ENCODE measurements around the gene RASIP1.

The RASIP1 gene

DNA sequence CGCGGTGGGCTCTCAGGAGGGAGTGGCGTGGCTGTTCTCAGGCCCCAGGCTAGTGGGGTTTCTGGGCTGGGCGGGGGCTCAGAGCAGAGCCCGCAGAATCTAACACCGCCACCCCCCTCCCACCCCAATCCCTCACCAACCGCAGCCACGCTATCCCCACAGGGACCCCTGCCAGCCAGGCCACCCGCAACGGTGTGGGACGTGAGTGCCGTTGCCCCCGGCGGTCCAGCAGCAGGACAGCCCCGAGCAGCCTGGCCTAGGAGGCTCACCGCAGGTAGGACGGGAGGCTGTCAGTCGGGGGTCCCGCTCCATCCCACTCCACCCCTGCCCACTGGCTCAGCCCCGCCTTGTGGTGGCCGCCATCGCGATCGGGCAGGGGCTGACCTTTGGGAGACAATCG lies 67.4 kb downstream of the RASIP1 start, which contains the start of gene NTN5:
Gene NTN5 (minus strand): TSS at position 24 of the 400 bp plus-strand sequence. CDS start 2,031 bp downstream, outside the sequence.
- Histone ChIP-seq H3K4me2 (ENCODE audit: low read length, poor library complexity, severe bottlenecking) (no peak within 1 kb of the TSS), H3K4ac (ENCODE audit: low read depth in 1 of 2, low read length in 2 of 2) (no peak within 1 kb of the TSS), H2BK15ac (ENCODE audit: low read depth, poor library complexity, severe bottlenecking) (peak within 1 kb of the TSS; percentile 15), H3K27me3 (ENCODE audit: control insufficient read depth in 1 of 2, insufficient read depth in 1 of 2, low read length in 2 of 2) (peaks cover 11 to 17% of the 10 kb centered on the region in 2 experiments), H3K9me3 (ENCODE audit: control insufficient read depth, low read length) (no peaks in the 10 kb centered on the region), H2BK12ac (ENCODE audit: low read length in 2 of 2) (no peak within 1 kb of the TSS), H2BK5ac (ENCODE audit: low read depth, low read length, poor library complexity, severe bottlenecking) (no peak within 1 kb of the TSS), H3K27ac (ENCODE audit: low read length, poor library complexity, severe bottlenecking) (no peak within 1 kb of the TSS), H2AFZ (ENCODE audit: low read depth, low read length) (no peak within 1 kb of the TSS), H3K4me1 (ENCODE audit: control insufficient read depth, insufficient read depth, low read depth, low read length) (peaks cover 6% of the 10 kb centered on the region), H4K91ac (ENCODE audit: low read length) (no peak within 1 kb of the TSS), H3K9ac (ENCODE audit: low read length) (no peak within 1 kb of the TSS), H3K23ac (ENCODE audit: low read length in 2 of 2) (no peak within 1 kb of the TSS), H3K79me1 (replicated peaks; ENCODE audit: low read length, poor library complexity, severe bottlenecking) (no peaks in the 10 kb centered on the region), H3K14ac (ENCODE audit: low read length in 2 of 2) (no peak within 1 kb of the TSS), H3K36me3 (ENCODE audit: control insufficient read depth in 1 of 2, insufficient read depth in 2 of 2, low read depth in 1 of 2, low read length in 2 of 2) (no peaks in the 10 kb centered on the region), H2BK120ac (ENCODE audit: low read depth, low read length) (no peak within 1 kb of the TSS), H3K4me3 (ENCODE audit: insufficient read depth in 1 of 2, low read depth in 1 of 2, low read length in 2 of 2) (no peak within 1 kb of the TSS), H2AK5ac (ENCODE audit: low read length, severe bottlenecking) (no peak within 1 kb of the TSS), H4K8ac (ENCODE audit: low read length) (no peak within 1 kb of the TSS), H3K18ac (ENCODE audit: low read depth in 1 of 2, low read length in 2 of 2) (no peak within 1 kb of the TSS)
- WGBS: 82% methylated on average over 25 of the region's 25 CpGs
- DNase-seq: no peak

DNA sequence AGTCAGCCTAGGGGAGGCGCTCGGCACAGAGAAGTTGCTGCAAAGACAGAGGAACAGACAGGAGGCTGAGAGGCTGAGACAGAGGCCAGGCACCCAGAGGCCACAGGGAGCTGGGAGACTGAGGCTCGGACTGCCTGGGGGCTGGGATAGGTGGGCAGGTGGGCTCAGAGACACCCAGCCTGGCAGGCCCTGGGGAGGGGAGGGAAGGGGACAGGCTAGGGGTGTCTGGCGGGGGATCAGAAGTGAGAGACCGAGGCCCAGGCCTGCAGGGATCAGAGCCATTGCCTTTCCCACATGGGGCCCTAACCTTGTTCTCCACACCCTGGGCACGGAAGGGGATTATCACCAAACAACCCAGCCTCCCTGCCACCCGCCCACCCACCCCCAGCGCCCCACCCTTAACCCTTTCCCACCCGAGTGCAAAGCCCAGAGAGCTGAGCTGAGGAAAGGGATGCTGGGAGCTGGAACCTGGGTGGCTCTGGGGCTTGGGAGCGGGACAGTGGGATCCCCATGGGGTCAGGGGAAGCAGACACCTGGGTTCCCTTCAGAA lies 68.9 kb downstream of the RASIP1 start:
- no peak overlapping the region for H2BK120ac ChIP-seq (ENCODE audit: low read depth, low read length)
- H2BK5ac ChIP-seq (ENCODE audit: low read depth, low read length, poor library complexity, severe bottlenecking): no peak overlapping the region
- H3K9me3 ChIP-seq (ENCODE audit: control insufficient read depth, low read length): no peaks in the 10 kb centered on the region
- no peak for DNase-seq
- H2AFZ ChIP-seq (ENCODE audit: low read depth, low read length): no peak overlapping the region
- no peaks in the 10 kb centered on the region for H3K36me3 ChIP-seq (ENCODE audit: control insufficient read depth in 1 of 2, insufficient read depth in 2 of 2, low read depth in 1 of 2, low read length in 2 of 2)
- no peak overlapping the region for H3K14ac ChIP-seq (ENCODE audit: low read length in 2 of 2)
- no peak overlapping the region for H2AK5ac ChIP-seq (ENCODE audit: low read length, severe bottlenecking)
- H2BK15ac ChIP-seq (ENCODE audit: low read depth, poor library complexity, severe bottlenecking): no peak overlapping the region
- peaks cover 6% of the 10 kb centered on the region for H3K4me1 ChIP-seq (ENCODE audit: control insufficient read depth, insufficient read depth, low read depth, low read length)
- H4K8ac ChIP-seq (ENCODE audit: low read length): no peak overlapping the region
- H3K79me1 ChIP-seq (replicated peaks; ENCODE audit: low read length, poor library complexity, severe bottlenecking): no peaks in the 10 kb centered on the region
- H3K27me3 ChIP-seq (ENCODE audit: control insufficient read depth in 1 of 2, insufficient read depth in 1 of 2, low read length in 2 of 2): peaks cover 2 to 14% of the 10 kb centered on the region in 2 experiments
- WGBS: 91% methylated on average over 7 of the region's 10 CpGs
- H3K18ac ChIP-seq (ENCODE audit: low read depth in 1 of 2, low read length in 2 of 2): no peak overlapping the region
- no peak overlapping the region for H3K23ac ChIP-seq (ENCODE audit: low read length in 2 of 2)
- H3K4me3 ChIP-seq (ENCODE audit: insufficient read depth in 1 of 2, low read depth in 1 of 2, low read length in 2 of 2): no peak overlapping the region
- H3K4ac ChIP-seq (ENCODE audit: low read depth in 1 of 2, low read length in 2 of 2): no peak overlapping the region
- H2BK12ac ChIP-seq (ENCODE audit: low read length in 2 of 2): no peak overlapping the region
- H3K9ac ChIP-seq (ENCODE audit: low read length): no peak overlapping the region
- no peak overlapping the region for H3K4me2 ChIP-seq (ENCODE audit: low read length, poor library complexity, severe bottlenecking)
- H3K27ac ChIP-seq (ENCODE audit: low read length, poor library complexity, severe bottlenecking): no peak overlapping the region
- no peak overlapping the region for H4K91ac ChIP-seq (ENCODE audit: low read length)

DNA sequence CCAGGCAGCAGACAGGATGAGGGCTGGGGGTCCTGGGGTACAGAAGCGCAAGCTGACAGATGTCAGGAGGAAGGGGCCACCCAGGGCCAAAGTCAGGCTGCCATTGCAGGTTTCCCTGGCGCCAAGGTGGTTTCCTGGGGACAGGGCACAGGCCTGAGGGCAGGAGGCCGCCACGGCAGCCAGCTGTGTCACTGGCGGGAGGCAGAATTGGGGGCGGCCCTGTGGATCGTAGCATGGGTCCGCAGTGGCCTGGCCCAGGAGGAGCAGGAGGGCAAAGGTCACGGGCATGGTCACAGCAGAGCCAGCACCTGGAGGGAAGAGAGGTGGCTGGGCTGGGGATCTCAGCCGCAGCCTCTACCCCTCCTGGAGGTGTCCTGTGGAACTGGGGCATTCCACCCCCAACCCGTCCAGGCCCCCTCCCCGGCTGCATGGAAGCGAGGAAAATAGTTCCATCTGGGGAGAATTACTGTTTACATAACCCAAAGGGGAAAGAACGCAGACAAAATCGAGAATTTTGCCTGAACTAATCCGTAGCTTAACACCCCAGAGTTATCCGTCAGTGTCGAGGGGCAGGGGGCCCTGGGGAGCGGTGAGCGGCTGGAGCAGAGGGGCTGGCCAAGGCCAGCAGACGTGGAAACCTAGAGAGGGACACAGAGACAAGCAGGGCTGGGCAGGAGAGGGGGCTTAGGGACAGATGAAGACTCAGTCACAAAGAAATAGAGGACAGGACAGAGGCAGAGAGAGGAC lies 69.5 kb downstream of the RASIP1 start:
- no peak overlapping the region for H3K14ac ChIP-seq (ENCODE audit: low read length in 2 of 2)
- no peak overlapping the region for H3K23ac ChIP-seq (ENCODE audit: low read length in 2 of 2)
- H2BK15ac ChIP-seq (ENCODE audit: low read depth, poor library complexity, severe bottlenecking): no peak overlapping the region
- no peak overlapping the region for H4K91ac ChIP-seq (ENCODE audit: low read length)
- no peak overlapping the region for H3K27ac ChIP-seq (ENCODE audit: low read length, poor library complexity, severe bottlenecking)
- H3K4ac ChIP-seq (ENCODE audit: low read depth in 1 of 2, low read length in 2 of 2): no peak overlapping the region
- no peak overlapping the region for H2AK5ac ChIP-seq (ENCODE audit: low read length, severe bottlenecking)
- no peak overlapping the region for H3K18ac ChIP-seq (ENCODE audit: low read depth in 1 of 2, low read length in 2 of 2)
- H3K4me3 ChIP-seq (ENCODE audit: insufficient read depth in 1 of 2, low read depth in 1 of 2, low read length in 2 of 2): no peak overlapping the region
- peaks cover 0 to 16% of the 10 kb centered on the region in 2 experiments for H3K27me3 ChIP-seq (ENCODE audit: control insufficient read depth in 1 of 2, insufficient read depth in 1 of 2, low read length in 2 of 2)
- H2BK5ac ChIP-seq (ENCODE audit: low read depth, low read length, poor library complexity, severe bottlenecking): no peak overlapping the region
- no peak overlapping the region for H4K8ac ChIP-seq (ENCODE audit: low read length)
- H3K9me3 ChIP-seq (ENCODE audit: control insufficient read depth, low read length): no peaks in the 10 kb centered on the region
- no peak overlapping the region for H2AFZ ChIP-seq (ENCODE audit: low read depth, low read length)
- H3K4me1 ChIP-seq (ENCODE audit: control insufficient read depth, insufficient read depth, low read depth, low read length): peaks cover 6% of the 10 kb centered on the region
- WGBS: 85% methylated on average over 21 of the region's 21 CpGs
- no peak overlapping the region for H2BK12ac ChIP-seq (ENCODE audit: low read length in 2 of 2)
- no peak overlapping the region for H3K4me2 ChIP-seq (ENCODE audit: low read length, poor library complexity, severe bottlenecking)
- no peaks in the 10 kb centered on the region for H3K79me1 ChIP-seq (replicated peaks; ENCODE audit: low read length, poor library complexity, severe bottlenecking)
- no peak for DNase-seq
- H3K36me3 ChIP-seq (ENCODE audit: control insufficient read depth in 1 of 2, insufficient read depth in 2 of 2, low read depth in 1 of 2, low read length in 2 of 2): no peaks in the 10 kb centered on the region
- H2BK120ac ChIP-seq (ENCODE audit: low read depth, low read length): no peak overlapping the region
- no peak overlapping the region for H3K9ac ChIP-seq (ENCODE audit: low read length)
